ENCODE data around the gene CSGALNACT2. TPM values are rescaled to one million over a fixed set of nuclear protein-coding genes. Genes with fewer than 3 reads are reported as not detected.

The CSGALNACT2 gene
- total RNA-seq, 1 experiment from 2014 or later, result 3.6 TPM

DNA sequence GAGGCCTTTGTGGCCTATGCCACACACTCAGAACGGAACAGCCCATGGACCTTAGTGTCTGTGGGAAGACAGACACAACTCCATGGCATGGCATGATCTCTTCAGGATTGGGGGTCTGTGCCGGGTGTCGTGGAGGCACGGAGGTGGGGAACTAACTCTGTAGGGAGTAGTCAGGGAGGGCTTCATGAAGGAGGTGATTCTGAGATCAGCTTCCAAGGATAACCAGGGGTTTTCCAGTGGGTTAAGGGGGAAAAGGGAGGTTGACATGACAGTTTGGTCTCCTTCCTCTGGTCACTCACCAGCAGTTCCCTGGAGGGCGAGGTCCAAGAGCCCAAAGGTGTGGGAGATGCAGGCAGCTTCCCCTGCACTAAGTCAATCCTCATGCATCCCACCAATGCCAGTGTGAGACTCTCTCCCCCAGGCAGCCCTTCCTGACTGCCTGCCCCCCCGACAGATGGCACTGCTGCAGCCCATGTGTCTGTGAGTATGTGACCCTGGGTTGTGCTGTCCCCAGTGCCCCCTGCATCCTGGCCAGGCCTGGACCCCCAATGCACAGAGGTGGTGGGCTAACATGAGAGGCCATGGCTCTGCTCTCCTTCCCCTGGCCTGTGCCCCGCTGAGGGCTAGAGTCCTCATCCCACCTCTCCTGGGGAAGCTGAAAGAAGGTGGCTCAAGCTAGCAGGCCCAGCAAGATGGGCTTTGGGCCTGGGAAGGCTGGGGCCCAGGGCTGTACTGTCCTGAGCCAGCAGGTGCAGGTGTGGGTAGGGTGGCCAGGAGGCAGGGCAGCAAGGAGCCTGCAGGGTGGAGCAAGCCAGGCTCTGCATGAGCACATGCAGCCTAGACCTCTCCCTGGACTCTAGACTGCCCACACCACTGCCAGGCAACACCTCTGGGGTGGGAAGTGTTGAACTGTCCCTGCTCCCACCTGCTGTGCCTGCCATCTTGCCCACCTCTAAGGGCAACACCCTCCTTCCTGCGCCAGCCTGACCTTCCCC lies 88.9 kb downstream of the CSGALNACT2 start:
- Histone ChIP-seq H3K27ac (ENCODE audit: low read length) (no peak overlapping the region), H3F3A (ENCODE audit: low read length, unreplicated experiment) (peaks cover 5% of the 10 kb centered on the region), H3K4me3 (ENCODE audit: low read length) (no peak overlapping the region), H3K79me2 (ENCODE audit: low read length) (no peaks in the 10 kb centered on the region), H2AFZ (ENCODE audit: low read length) (no peak overlapping the region), H3K4me1 (ENCODE audit: insufficient read depth, low read length) (no peaks in the 10 kb centered on the region), H3K36me3 (ENCODE audit: low read depth, low read length) (no peaks in the 10 kb centered on the region), H3K9me3 (ENCODE audit: low read length) (no peaks in the 10 kb centered on the region), H3K9ac (ENCODE audit: low read length) (no peak overlapping the region), H4K20me1 (ENCODE audit: low read length) (no peaks in the 10 kb centered on the region), H3K4me2 (ENCODE audit: low read length) (no peak overlapping the region), H3K9me2 (replicated peaks; ENCODE audit: low read length) (no peaks in the 10 kb centered on the region), H3K27me3 (ENCODE audit: low read length) (peaks cover 24% of the 10 kb centered on the region)
- ChIA-PET CTCF (no interaction called here), POLR2A (ENCODE audit: unreplicated experiment) (no interaction called here)
- BruUV-seq (replicated peaks), result no TSS peak
- no peak for ATAC-seq
- intact Hi-C loops (cut with micrococcal nuclease), result loop anchor here (10.0 kb wide), 1 partner anchor 118 kb away; no protein-coding TSS in a partner anchor
- TF ChIP-seq EZH2phosphoT487 (IDR thresholded peaks at IDR 0.05; ENCODE audit: borderline replicate concordance, low read length) (no peak), EZH2 (IDR thresholded peaks at IDR 0.05; ENCODE audit: low read length, unreplicated experiment) (no peak)
- TF ChIP-seq, protein P1, sequence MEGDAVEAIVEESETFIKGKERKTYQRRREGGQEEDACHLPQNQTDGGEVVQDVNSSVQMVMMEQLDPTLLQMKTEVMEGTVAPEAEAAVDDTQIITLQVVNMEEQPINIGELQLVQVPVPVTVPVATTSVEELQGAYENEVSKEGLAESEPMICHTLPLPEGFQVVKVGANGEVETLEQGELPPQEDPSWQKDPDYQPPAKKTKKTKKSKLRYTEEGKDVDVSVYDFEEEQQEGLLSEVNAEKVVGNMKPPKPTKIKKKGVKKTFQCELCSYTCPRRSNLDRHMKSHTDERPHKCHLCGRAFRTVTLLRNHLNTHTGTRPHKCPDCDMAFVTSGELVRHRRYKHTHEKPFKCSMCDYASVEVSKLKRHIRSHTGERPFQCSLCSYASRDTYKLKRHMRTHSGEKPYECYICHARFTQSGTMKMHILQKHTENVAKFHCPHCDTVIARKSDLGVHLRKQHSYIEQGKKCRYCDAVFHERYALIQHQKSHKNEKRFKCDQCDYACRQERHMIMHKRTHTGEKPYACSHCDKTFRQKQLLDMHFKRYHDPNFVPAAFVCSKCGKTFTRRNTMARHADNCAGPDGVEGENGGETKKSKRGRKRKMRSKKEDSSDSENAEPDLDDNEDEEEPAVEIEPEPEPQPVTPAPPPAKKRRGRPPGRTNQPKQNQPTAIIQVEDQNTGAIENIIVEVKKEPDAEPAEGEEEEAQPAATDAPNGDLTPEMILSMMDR (conservative IDR thresholded peaks at IDR 0.05; ENCODE audit: low read depth, low read length), result no peak
- DNase-seq, result no peak

DNA sequence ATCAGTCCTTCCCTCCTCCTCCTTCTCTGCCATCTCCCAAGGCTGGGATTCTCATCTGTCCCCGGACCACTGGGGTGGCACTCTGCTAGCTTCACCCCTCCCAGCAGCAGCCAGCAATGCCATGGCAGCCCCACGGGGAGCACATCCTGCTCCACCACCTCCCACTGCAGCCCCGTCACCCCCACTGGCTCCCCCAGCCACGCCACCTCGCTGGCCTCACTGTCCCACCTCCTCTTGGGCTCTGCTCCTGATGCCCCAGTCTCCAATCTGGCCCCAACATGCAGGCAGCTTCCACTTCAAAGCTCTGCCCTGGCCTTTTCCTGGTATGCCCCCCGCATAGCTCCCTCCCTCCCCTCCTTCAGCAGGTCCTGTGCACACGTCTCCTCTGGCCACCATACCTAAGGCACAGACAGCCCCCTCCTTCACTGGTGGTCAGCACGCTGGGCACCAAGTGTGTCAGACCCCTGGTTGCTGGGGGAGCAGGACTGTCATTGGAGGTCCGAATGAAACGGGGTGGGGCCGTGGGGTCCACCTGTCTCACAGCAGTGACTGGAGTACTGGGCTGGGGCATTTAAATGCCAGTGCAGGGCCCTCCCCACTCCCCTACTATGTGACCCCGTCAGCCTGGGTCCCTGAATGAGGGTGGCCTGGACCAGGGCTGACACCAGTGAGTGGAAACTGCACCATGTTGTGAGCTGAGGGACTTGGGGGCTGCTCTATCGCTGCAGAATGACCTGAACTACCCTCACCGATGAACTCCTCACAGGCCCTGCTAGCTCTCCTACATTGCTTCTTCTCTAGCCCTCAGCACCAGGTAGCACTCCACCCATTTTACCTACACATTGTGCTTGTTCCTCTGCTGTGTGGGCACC lies 89.9 kb downstream of the CSGALNACT2 start:
- Histone ChIP-seq H3K79me2 (ENCODE audit: low read length) (no peaks in the 10 kb centered on the region), H3K4me1 (ENCODE audit: insufficient read depth, low read length) (no peaks in the 10 kb centered on the region), H2AFZ (ENCODE audit: low read length) (no peak overlapping the region), H3K27me3 (ENCODE audit: low read length) (peaks cover 24% of the 10 kb centered on the region), H3K36me3 (ENCODE audit: low read depth, low read length) (no peaks in the 10 kb centered on the region), H3K9me3 (ENCODE audit: low read length) (no peaks in the 10 kb centered on the region), H3K27ac (ENCODE audit: low read length) (no peak overlapping the region), H3K4me3 (ENCODE audit: low read length) (no peak overlapping the region), H3K4me2 (ENCODE audit: low read length) (no peak overlapping the region), H4K20me1 (ENCODE audit: low read length) (no peaks in the 10 kb centered on the region), H3K9me2 (replicated peaks; ENCODE audit: low read length) (no peaks in the 10 kb centered on the region), H3K9ac (ENCODE audit: low read length) (no peak overlapping the region), H3F3A (ENCODE audit: low read length, unreplicated experiment) (peaks cover 5% of the 10 kb centered on the region)
- CTCF ChIA-PET, result no interaction called here
- POLR2A ChIA-PET (ENCODE audit: unreplicated experiment), result no interaction called here
- TF ChIP-seq EZH2 (IDR thresholded peaks at IDR 0.05; ENCODE audit: low read length, unreplicated experiment) (no peak), EZH2phosphoT487 (IDR thresholded peaks at IDR 0.05; ENCODE audit: borderline replicate concordance, low read length) (no peak)
- TF ChIP-seq, protein P1 (conservative IDR thresholded peaks at IDR 0.05; ENCODE audit: low read depth, low read length), result no peak
- DNase-seq, result no peak
- intact Hi-C loops (cut with micrococcal nuclease), result loop anchor here (10.0 kb wide), 1 partner anchor 117 kb away; no protein-coding TSS in a partner anchor
- BruUV-seq (replicated peaks), result no TSS peak
- no peak for ATAC-seq
